Measurements from ENCODE around the gene SRGAP1.

SRGAP1 gene

DNA sequence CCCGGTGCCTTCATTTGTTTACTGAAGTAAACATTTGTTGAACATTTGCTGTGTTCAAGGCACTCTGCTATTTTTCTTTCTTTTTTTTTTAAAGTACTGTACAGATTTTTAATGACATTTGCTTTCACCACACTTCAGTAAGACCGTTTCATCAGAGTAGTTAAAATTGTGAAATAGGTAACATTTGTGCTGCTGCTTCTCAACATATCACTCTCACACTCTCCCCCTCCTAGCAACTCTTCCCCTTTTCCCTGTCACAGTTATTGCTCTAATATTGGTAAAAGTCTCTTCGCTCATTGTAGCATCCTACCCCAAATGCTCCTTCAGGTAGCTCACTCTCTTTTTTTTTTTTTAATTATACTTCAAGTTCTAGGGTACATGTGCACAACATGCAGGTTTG, 49.6 kb downstream of the SRGAP1 start:
- no peak for DNase-seq (ENCODE audit: low read depth)

DNA sequence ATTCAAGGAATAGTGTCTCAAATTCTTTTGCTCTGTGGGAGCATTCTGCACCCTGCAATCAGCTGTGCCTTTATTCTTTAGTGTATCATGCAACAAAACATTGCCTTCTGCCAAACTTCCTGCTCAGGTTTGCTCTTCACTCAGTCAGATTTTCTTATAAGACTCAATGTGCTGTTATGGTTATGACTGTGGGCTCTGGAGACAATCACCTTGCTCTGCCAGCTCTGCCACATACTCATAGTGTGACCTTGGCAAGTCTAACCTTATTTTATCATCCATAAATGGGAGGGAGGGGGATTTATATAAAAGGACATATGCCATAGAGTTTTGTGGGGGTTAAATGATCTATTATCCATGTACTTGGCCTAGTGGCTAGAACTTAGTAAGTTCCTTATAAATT, 51.3 kb downstream of the SRGAP1 start:
- TF ChIP-seq, protein P1, sequence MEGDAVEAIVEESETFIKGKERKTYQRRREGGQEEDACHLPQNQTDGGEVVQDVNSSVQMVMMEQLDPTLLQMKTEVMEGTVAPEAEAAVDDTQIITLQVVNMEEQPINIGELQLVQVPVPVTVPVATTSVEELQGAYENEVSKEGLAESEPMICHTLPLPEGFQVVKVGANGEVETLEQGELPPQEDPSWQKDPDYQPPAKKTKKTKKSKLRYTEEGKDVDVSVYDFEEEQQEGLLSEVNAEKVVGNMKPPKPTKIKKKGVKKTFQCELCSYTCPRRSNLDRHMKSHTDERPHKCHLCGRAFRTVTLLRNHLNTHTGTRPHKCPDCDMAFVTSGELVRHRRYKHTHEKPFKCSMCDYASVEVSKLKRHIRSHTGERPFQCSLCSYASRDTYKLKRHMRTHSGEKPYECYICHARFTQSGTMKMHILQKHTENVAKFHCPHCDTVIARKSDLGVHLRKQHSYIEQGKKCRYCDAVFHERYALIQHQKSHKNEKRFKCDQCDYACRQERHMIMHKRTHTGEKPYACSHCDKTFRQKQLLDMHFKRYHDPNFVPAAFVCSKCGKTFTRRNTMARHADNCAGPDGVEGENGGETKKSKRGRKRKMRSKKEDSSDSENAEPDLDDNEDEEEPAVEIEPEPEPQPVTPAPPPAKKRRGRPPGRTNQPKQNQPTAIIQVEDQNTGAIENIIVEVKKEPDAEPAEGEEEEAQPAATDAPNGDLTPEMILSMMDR (IDR thresholded peaks at IDR 0.05; ENCODE audit: insufficient read depth, low read depth, low read length, missing control alignments), result no peak
- H3K4me3 ChIP-seq (ENCODE audit: low read depth, low read length), result no peak overlapping the region
- no peak for DNase-seq (ENCODE audit: low read depth)

More for the DNA sequence above, 49.6 kb downstream of the SRGAP1 start:
- H3K4me3 ChIP-seq (ENCODE audit: low read depth, low read length), result no peak overlapping the region
- TF ChIP-seq, protein P1 (IDR thresholded peaks at IDR 0.05; ENCODE audit: insufficient read depth, low read depth, low read length, missing control alignments), result no peak

DNA sequence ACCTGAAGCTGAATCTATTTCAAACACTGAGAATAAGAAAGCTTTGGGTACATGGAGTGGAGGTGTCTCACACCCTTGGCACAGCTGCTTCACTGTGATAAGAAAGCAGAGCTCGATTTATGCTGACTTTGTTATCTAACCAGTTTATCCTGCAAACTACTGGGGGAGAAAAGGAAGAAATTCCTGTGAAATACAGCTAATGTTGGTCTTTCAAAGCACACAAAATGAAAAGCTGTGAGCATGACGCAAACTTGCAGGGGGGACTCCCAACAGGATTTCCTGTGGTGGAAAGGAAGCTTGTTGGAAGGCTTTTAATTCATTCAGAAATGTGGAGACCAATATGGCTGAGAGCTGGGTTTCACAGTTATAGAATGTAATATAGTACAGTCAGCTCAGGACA, 53.4 kb downstream of the SRGAP1 start:
- TF ChIP-seq, protein P1 (IDR thresholded peaks at IDR 0.05; ENCODE audit: insufficient read depth, low read depth, low read length, missing control alignments), result no peak
- peak; percentile 9 for DNase-seq (ENCODE audit: low read depth)
- no peak overlapping the region for H3K4me3 ChIP-seq (ENCODE audit: low read depth, low read length)

DNA sequence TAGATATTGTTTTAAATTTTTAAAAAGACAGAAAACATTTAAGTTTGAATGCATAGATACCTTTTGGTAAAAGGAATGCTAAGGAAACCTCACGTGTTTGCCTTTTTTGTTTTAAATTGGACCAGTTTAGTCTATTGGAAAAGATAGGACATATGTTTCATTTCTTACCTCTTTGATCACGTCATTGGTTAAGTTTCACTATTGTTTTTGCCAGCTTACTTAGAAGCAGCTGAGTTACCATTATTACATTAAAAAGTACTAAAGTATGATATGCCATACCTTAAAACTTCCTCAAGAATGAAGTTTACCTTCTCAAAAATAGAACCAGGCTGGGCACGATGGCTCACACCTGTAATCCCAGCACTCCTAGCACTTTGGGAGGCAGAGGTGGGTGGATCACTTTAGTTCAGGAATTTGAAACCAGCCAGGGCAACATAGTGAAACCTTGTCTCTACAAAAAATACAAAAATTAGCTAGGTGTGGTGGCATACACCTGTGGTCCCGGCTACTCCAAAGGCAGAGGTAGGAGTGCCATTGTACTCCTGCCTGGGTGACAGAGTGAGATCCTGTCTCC, 54.4 kb downstream of the SRGAP1 start:
- TF ChIP-seq, protein P1 (IDR thresholded peaks at IDR 0.05; ENCODE audit: insufficient read depth, low read depth, low read length, missing control alignments), result no peak
- DNase-seq (ENCODE audit: low read depth), result no peak
- H3K4me3 ChIP-seq (ENCODE audit: low read depth, low read length), result no peak overlapping the region

DNA sequence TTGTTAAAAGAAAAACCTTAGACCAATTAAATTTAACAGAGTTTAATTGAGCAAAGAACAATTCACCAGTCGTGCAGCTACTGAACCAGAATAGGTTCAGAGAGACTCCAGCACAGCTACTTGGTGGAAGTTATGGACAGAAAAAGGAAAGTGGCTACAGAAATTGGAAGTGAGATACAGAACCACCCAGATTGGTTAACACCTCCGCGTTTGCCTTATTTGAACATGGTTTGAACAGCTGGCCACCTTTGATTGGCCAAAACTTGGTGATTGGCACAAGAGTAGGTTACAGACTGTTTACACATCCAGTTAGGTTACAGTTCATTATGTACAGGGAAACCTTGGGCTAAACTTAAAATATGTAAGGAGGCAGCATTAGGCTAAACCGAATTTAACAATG, 54.9 kb downstream of the SRGAP1 start:
- no peak overlapping the region for H3K4me3 ChIP-seq (ENCODE audit: low read depth, low read length)
- TF ChIP-seq, protein P1 (IDR thresholded peaks at IDR 0.05; ENCODE audit: insufficient read depth, low read depth, low read length, missing control alignments), result no peak
- peak; percentile 23 for DNase-seq (ENCODE audit: low read depth)

DNA sequence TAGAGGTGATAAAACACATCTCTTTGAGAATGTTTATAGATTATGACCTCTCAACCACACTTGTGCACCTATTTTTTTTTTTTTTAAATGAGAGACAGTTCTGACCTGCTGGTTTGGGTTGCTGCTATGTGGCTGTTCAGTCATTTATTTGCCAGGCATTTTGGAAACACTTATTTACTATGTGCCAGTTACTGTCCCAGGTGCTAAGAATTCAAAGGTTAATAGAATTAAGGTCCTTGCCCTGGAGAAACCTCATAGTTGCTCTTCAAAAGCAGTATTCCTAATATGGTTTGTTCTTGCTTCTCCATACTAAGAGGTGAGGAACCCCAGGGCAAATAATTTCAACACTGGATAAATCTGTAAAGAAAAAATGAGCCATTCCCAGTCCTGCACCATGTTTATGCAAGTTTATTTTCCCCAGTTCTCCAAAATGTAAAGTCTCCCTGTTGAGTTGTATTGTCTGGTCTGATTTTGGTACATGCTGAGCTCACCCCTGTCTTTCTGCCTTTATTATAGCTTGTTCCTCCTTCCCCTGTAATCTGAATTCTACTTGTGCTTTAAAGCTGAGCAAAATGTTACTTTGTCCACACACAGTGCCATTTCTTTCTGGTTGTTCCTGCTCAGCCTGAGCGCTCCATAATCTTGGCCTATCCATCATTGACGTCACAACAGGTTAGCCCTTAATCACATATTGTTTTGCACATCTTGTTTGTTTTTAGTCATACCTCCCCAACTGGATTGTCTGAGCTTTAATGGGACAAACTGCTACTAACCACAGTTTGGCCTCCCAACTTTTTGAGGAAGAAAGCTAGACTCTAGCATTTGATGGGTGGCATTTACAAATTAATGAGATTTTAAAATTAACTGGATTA, 56.7 kb downstream of the SRGAP1 start:
- H3K4me3 ChIP-seq (ENCODE audit: low read depth, low read length), result no peak overlapping the region
- TF ChIP-seq, protein P1 (IDR thresholded peaks at IDR 0.05; ENCODE audit: insufficient read depth, low read depth, low read length, missing control alignments), result no peak
- DNase-seq (ENCODE audit: low read depth), result no peak
